Brain microvascular endothelial cell (primary cell): Measurements from ENCODE around the gene INCA1.
A peak's percentile ranks its signal among the peaks of the same experiment; 100 is the strongest.

Experiments used
- DNase-seq: peaks from one replicate; pipeline ENCODE4 v3.0.0-alpha.2; 2020
- H3K27ac ChIP-seq: fragments of 250-450 bp; sonication (Bioruptor Pico); 2 replicates; pipeline ENCODE4 v1.5.1; 2020; ENCODE audit warnings: mild to moderate bottlenecking, moderate library complexity
- H3K27me3 ChIP-seq: fragments of 250-450 bp; sonication (Bioruptor Pico); replicated peaks from 2 replicates; pipeline ENCODE4 v1.5.1; 2020; ENCODE audit warnings: mild to moderate bottlenecking
- H3K36me3 ChIP-seq: fragments of 250-450 bp; sonication (Bioruptor Pico); replicated peaks from 2 replicates; pipeline ENCODE4 v1.5.1; 2020; ENCODE audit warnings: mild to moderate bottlenecking
- H3K4me3 ChIP-seq: 2 replicates; pipeline ENCODE4 v1.5.1; 2011; ENCODE audit warnings: low read depth, mild to moderate bottlenecking, control low read depth, low read length, moderate library complexity
- in situ Hi-C: cut with HindIII; loops from 2 replicates; pipeline ENCODE4 v1.10.0; 2017; ENCODE audit warnings: low sequenced_read_pairs, low pct_ligation_motif_present
- TF ChIP-seq, protein P1 (sequence below): IDR thresholded peaks from 2 replicates; pipeline ENCODE4 v1.5.1; 2011; ENCODE audit warnings: low read depth, mild to moderate bottlenecking, moderate library complexity, low read length, control low read depth, inconsistent platforms; ENCODE audit errors: missing control alignments

INCA1 gene

DNA sequence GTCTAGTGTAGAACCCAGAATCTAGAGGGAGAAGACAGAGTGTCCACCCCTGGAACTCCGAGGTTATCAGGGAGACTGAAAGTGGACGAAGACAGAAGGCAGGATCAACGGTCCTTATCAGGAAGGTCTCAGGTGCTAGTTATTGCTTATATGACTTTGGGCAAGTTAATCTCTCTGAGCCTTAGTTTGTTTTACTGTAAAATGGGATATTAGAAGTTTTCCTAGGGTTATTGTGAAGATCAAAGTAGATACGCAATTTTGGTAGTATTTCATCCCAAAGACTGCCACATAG, 56.1 kb downstream of the INCA1 start:
- peaks cover 54% of the 10 kb centered on the region for H3K36me3 ChIP-seq
- DNase-seq, result no peak
- no peaks in the 10 kb centered on the region for H3K27me3 ChIP-seq
- TF ChIP-seq, protein P1, sequence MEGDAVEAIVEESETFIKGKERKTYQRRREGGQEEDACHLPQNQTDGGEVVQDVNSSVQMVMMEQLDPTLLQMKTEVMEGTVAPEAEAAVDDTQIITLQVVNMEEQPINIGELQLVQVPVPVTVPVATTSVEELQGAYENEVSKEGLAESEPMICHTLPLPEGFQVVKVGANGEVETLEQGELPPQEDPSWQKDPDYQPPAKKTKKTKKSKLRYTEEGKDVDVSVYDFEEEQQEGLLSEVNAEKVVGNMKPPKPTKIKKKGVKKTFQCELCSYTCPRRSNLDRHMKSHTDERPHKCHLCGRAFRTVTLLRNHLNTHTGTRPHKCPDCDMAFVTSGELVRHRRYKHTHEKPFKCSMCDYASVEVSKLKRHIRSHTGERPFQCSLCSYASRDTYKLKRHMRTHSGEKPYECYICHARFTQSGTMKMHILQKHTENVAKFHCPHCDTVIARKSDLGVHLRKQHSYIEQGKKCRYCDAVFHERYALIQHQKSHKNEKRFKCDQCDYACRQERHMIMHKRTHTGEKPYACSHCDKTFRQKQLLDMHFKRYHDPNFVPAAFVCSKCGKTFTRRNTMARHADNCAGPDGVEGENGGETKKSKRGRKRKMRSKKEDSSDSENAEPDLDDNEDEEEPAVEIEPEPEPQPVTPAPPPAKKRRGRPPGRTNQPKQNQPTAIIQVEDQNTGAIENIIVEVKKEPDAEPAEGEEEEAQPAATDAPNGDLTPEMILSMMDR, result no peak
- no peak overlapping the region for H3K27ac ChIP-seq
- in situ Hi-C loops, result no loop called here
- peak overlapping the region; percentile 85 for H3K4me3 ChIP-seq

- in situ Hi-C loops, result no loop called here
- no peak for DNase-seq
- TF ChIP-seq, protein P1, result no peak
- Histone ChIP-seq H3K36me3 (peaks cover 49% of the 10 kb centered on the region), H3K4me3 (peak overlapping the region; percentile 85), H3K27ac (peak overlapping the region; percentile 89), H3K27me3 (no peaks in the 10 kb centered on the region)
These were observed 56.6 kb downstream of the INCA1 start for GRCh38 chr17:4940555-4941318.

DNA sequence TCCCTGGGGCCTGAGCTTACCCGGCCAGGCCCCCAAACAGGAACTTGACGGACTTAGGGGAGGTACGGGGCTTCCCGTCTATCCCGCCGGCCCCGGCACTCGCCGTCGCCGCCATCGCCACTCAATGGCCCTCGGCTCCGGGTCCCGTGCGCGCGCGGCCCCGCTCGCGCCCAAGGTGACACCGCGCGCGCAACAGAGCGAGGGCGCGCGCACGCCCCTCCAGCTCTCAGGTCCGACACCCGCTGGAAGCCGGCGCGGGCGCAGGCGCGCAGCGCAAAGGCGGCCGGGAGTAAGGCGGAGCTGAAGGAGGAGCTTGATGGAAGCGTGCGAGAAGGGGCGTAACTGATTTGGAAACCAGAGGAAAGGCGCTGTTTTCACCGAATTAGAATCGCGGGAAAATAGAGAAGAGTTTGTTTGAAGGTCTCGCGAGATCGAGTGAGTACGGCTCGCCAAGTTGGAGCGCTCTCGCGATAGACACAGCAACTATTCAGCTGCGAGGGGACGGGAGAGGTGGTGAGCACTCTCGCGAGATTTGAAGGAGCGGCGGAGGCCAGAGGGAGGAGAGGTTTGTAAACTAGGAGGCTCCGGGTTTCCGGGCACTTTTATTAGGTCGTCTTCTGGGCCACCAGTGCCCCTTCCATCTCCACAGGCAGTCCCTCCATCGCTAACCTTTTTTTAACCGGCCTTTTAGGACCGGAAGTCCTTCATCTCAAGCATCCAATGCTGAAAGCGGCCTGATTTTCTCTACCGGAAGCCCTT, 57.3 kb downstream of the INCA1 start, which contains the start of the genes RNF167 and SLC25A11:
Gene RNF167 (plus strand): TSS at position 473 of the 759 bp plus-strand sequence. CDS start 642 bp downstream, outside the sequence.
Gene SLC25A11 (minus strand): TSS at position 251 of the 759 bp plus-strand sequence. CDS start 136 bp downstream, at position 115.
- H3K4me3 ChIP-seq, result peak within 1 kb of the TSS; percentile 85
- in situ Hi-C loops, result no loop called here
- no peaks in the 10 kb centered on the region for H3K27me3 ChIP-seq
- TF ChIP-seq, protein P1, result no peak
- peaks cover 41% of the 10 kb centered on the region for H3K36me3 ChIP-seq
- DNase-seq, result peak; percentile 99
- peak within 1 kb of the TSS; percentile 89 for H3K27ac ChIP-seq

- in situ Hi-C loops, result no loop called here
- DNase-seq, result no peak
These were observed 57.9 kb downstream of the INCA1 start for GRCh38 chr17:4939546-4939795.

GRCh38 chr17:4938688-4939545, 58.4 kb downstream of the INCA1 start:
- H3K27ac ChIP-seq, result peak overlapping the region; percentile 63
- H3K27me3 ChIP-seq, result no peaks in the 10 kb centered on the region
- in situ Hi-C loops, result no loop called here
- H3K4me3 ChIP-seq, result peak overlapping the region; percentile 85
- no peak for DNase-seq
- peaks cover 30% of the 10 kb centered on the region for H3K36me3 ChIP-seq
- TF ChIP-seq, protein P1, result no peak

More at GRCh38 chr17:4939546-4939795, 57.9 kb downstream of the INCA1 start:
- TF ChIP-seq, protein P1, result no peak
- H3K27me3 ChIP-seq, result no peaks in the 10 kb centered on the region
- H3K36me3 ChIP-seq, result peaks cover 36% of the 10 kb centered on the region
- peak overlapping the region; percentile 85 for H3K4me3 ChIP-seq
- H3K27ac ChIP-seq, result peak overlapping the region; percentile 63
